OCI-LY1 (cell line): ENCODE results near the gene GOLIM4.

Experiments
- CTCF ChIP-seq: fragments of 200-600 bp; sonication (generic), shearing (Covaris generic); IDR thresholded peaks from 2 replicates; pipeline ENCODE4 v1.5.1; 2017; ENCODE audit warnings: mild to moderate bottlenecking, antibody characterized with exemption, low read length, moderate library complexity, mixed read lengths
- EZH2 ChIP-seq: fragments of 200-600 bp; sonication (generic), shearing (Covaris generic); IDR thresholded peaks from 2 replicates; pipeline ENCODE4 v1.8.0; 2017; ENCODE audit warnings: borderline replicate concordance, mixed run types, mild to moderate bottlenecking, antibody characterized with exemption, low read length, moderate library complexity, mixed read lengths

DNA sequence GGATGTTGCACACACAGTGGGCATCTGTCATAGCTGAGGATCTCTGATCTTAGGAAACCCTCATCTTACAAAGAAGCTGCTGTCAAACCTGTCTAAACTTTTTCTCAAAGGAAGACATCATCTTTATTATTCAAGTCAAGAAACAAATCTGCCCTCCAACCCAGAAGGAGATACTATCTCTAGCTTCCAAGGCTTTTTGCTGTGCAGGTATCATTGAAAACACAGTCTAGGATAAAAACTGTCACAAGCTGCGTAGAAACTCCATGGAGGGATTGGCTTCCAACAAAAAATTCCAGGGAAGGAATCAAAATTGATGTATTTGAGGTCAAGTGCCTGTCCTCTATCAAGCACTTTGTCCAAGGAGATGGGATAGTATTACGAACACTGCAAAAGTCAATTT lies 89.1 kb downstream of the GOLIM4 start:
- TF ChIP-seq CTCF (no peak), EZH2 (no peak)
